ENCODE data around the gene GAP43.
A peak's percentile ranks its signal among the peaks of the same experiment; 100 is the strongest.

GAP43 gene

GRCh38 chr3:115623044-115623868, at the start of gene GAP43:
Gene GAP43, plus strand, starts transcription at chr3:115623510. Its CDS starts 180 bp downstream, at chr3:115623690.
- peaks cover 27% of the 10 kb centered on the region for H3K4me1 ChIP-seq (ENCODE audit: insufficient read depth, low read length)
- peaks cover 26% of the 10 kb centered on the region for H3K27me3 ChIP-seq (ENCODE audit: insufficient read depth, low read length)
- H3K4me3 ChIP-seq (ENCODE audit: low read length): peak within 1 kb of the TSS; percentile 87
- H3K27ac ChIP-seq (ENCODE audit: low read length): no peak within 1 kb of the TSS
- H3K9me3 ChIP-seq (ENCODE audit: insufficient read depth, low read depth, low read length): no peaks in the 10 kb centered on the region
- peak within 1 kb of the TSS; percentile 68; the same call in 1 of the 2 replicates for H3K9ac ChIP-seq (ENCODE audit: low read depth, low read length)
- H3K36me3 ChIP-seq (ENCODE audit: insufficient read depth, low read depth, low read length): no peaks in the 10 kb centered on the region

- H3K4me3 ChIP-seq (ENCODE audit: low read length): no peak overlapping the region
- H3K9me3 ChIP-seq (ENCODE audit: insufficient read depth, low read depth, low read length): no peaks in the 10 kb centered on the region
- H3K27me3 ChIP-seq (ENCODE audit: insufficient read depth, low read length): no peaks in the 10 kb centered on the region
- no peaks in the 10 kb centered on the region for H3K4me1 ChIP-seq (ENCODE audit: insufficient read depth, low read length)
- no peaks in the 10 kb centered on the region for H3K36me3 ChIP-seq (ENCODE audit: insufficient read depth, low read depth, low read length)
- no peak overlapping the region for H3K27ac ChIP-seq (ENCODE audit: low read length)
- H3K9ac ChIP-seq (ENCODE audit: low read depth, low read length): no peak overlapping the region
These were observed 46.9 kb upstream of the GAP43 start for GRCh38 chr3:115576325-115576875.

- Histone ChIP-seq H3K4me1 (ENCODE audit: insufficient read depth, low read length) (no peaks in the 10 kb centered on the region), H3K27ac (ENCODE audit: low read length) (no peak overlapping the region), H3K9ac (ENCODE audit: low read depth, low read length) (no peak overlapping the region), H3K27me3 (ENCODE audit: insufficient read depth, low read length) (no peaks in the 10 kb centered on the region), H3K36me3 (ENCODE audit: insufficient read depth, low read depth, low read length) (no peaks in the 10 kb centered on the region), H3K9me3 (ENCODE audit: insufficient read depth, low read depth, low read length) (no peaks in the 10 kb centered on the region), H3K4me3 (ENCODE audit: low read length) (no peak overlapping the region)
These were observed 46.3 kb upstream of the GAP43 start for GRCh38 chr3:115577000-115577399.

GRCh38 chr3:115578331-115578730, 45.0 kb upstream of the GAP43 start:
- Histone ChIP-seq H3K4me1 (ENCODE audit: insufficient read depth, low read length) (no peaks in the 10 kb centered on the region), H3K9me3 (ENCODE audit: insufficient read depth, low read depth, low read length) (no peaks in the 10 kb centered on the region), H3K27me3 (ENCODE audit: insufficient read depth, low read length) (no peaks in the 10 kb centered on the region), H3K9ac (ENCODE audit: low read depth, low read length) (no peak overlapping the region), H3K4me3 (ENCODE audit: low read length) (no peak overlapping the region), H3K27ac (ENCODE audit: low read length) (no peak overlapping the region), H3K36me3 (ENCODE audit: insufficient read depth, low read depth, low read length) (no peaks in the 10 kb centered on the region)

- Histone ChIP-seq H3K27ac (ENCODE audit: low read length) (no peak overlapping the region), H3K4me3 (ENCODE audit: low read length) (no peak overlapping the region), H3K27me3 (ENCODE audit: insufficient read depth, low read length) (no peaks in the 10 kb centered on the region), H3K9ac (ENCODE audit: low read depth, low read length) (no peak overlapping the region), H3K4me1 (ENCODE audit: insufficient read depth, low read length) (no peaks in the 10 kb centered on the region), H3K36me3 (ENCODE audit: insufficient read depth, low read depth, low read length) (no peaks in the 10 kb centered on the region), H3K9me3 (ENCODE audit: insufficient read depth, low read depth, low read length) (no peaks in the 10 kb centered on the region)
These were observed 42.7 kb upstream of the GAP43 start for GRCh38 chr3:115580566-115580965.

GRCh38 chr3:115581362-115582135, 41.8 kb upstream of the GAP43 start:
- no peak overlapping the region for H3K27ac ChIP-seq (ENCODE audit: low read length)
- no peak overlapping the region for H3K9ac ChIP-seq (ENCODE audit: low read depth, low read length)
- no peaks in the 10 kb centered on the region for H3K27me3 ChIP-seq (ENCODE audit: insufficient read depth, low read length)
- H3K4me1 ChIP-seq (ENCODE audit: insufficient read depth, low read length): no peaks in the 10 kb centered on the region
- no peak overlapping the region for H3K4me3 ChIP-seq (ENCODE audit: low read length)
- H3K36me3 ChIP-seq (ENCODE audit: insufficient read depth, low read depth, low read length): no peaks in the 10 kb centered on the region
- H3K9me3 ChIP-seq (ENCODE audit: insufficient read depth, low read depth, low read length): no peaks in the 10 kb centered on the region

- Histone ChIP-seq H3K9me3 (ENCODE audit: insufficient read depth, low read depth, low read length) (no peaks in the 10 kb centered on the region), H3K27me3 (ENCODE audit: insufficient read depth, low read length) (no peaks in the 10 kb centered on the region), H3K36me3 (ENCODE audit: insufficient read depth, low read depth, low read length) (no peaks in the 10 kb centered on the region), H3K27ac (ENCODE audit: low read length) (no peak overlapping the region), H3K4me3 (ENCODE audit: low read length) (no peak overlapping the region), H3K4me1 (ENCODE audit: insufficient read depth, low read length) (no peaks in the 10 kb centered on the region), H3K9ac (ENCODE audit: low read depth, low read length) (no peak overlapping the region)
These were observed 34.9 kb upstream of the GAP43 start for GRCh38 chr3:115588201-115589115.

GRCh38 chr3:115590873-115591272, 32.4 kb upstream of the GAP43 start:
- Histone ChIP-seq H3K27me3 (ENCODE audit: insufficient read depth, low read length) (no peaks in the 10 kb centered on the region), H3K9me3 (ENCODE audit: insufficient read depth, low read depth, low read length) (peaks cover 14% of the 10 kb centered on the region), H3K9ac (ENCODE audit: low read depth, low read length) (no peak overlapping the region), H3K36me3 (ENCODE audit: insufficient read depth, low read depth, low read length) (no peaks in the 10 kb centered on the region), H3K27ac (ENCODE audit: low read length) (no peak overlapping the region), H3K4me3 (ENCODE audit: low read length) (no peak overlapping the region), H3K4me1 (ENCODE audit: insufficient read depth, low read length) (no peaks in the 10 kb centered on the region)

- H3K9me3 ChIP-seq (ENCODE audit: insufficient read depth, low read depth, low read length): peaks cover 14% of the 10 kb centered on the region
- no peaks in the 10 kb centered on the region for H3K36me3 ChIP-seq (ENCODE audit: insufficient read depth, low read depth, low read length)
- H3K27me3 ChIP-seq (ENCODE audit: insufficient read depth, low read length): no peaks in the 10 kb centered on the region
- no peak overlapping the region for H3K27ac ChIP-seq (ENCODE audit: low read length)
- H3K4me1 ChIP-seq (ENCODE audit: insufficient read depth, low read length): no peaks in the 10 kb centered on the region
- no peak overlapping the region for H3K4me3 ChIP-seq (ENCODE audit: low read length)
- H3K9ac ChIP-seq (ENCODE audit: low read depth, low read length): no peak overlapping the region
These were observed 27.6 kb upstream of the GAP43 start for GRCh38 chr3:115595611-115596275.

- no peaks in the 10 kb centered on the region for H3K4me1 ChIP-seq (ENCODE audit: insufficient read depth, low read length)
- H3K4me3 ChIP-seq (ENCODE audit: low read length): no peak overlapping the region
- no peak overlapping the region for H3K9ac ChIP-seq (ENCODE audit: low read depth, low read length)
- no peak overlapping the region for H3K27ac ChIP-seq (ENCODE audit: low read length)
- peaks cover 14% of the 10 kb centered on the region for H3K9me3 ChIP-seq (ENCODE audit: insufficient read depth, low read depth, low read length)
- no peaks in the 10 kb centered on the region for H3K36me3 ChIP-seq (ENCODE audit: insufficient read depth, low read depth, low read length)
- H3K27me3 ChIP-seq (ENCODE audit: insufficient read depth, low read length): no peaks in the 10 kb centered on the region
These were observed 25.1 kb upstream of the GAP43 start for GRCh38 chr3:115598216-115598615.

GRCh38 chr3:115602194-115602593, 21.1 kb upstream of the GAP43 start:
- H3K27ac ChIP-seq (ENCODE audit: low read length): no peak overlapping the region
- no peak overlapping the region for H3K4me3 ChIP-seq (ENCODE audit: low read length)
- H3K9ac ChIP-seq (ENCODE audit: low read depth, low read length): no peak overlapping the region
- H3K9me3 ChIP-seq (ENCODE audit: insufficient read depth, low read depth, low read length): no peaks in the 10 kb centered on the region; the same call in 1 of the 2 replicates
- H3K4me1 ChIP-seq (ENCODE audit: insufficient read depth, low read length): no peaks in the 10 kb centered on the region
- no peaks in the 10 kb centered on the region for H3K27me3 ChIP-seq (ENCODE audit: insufficient read depth, low read length)
- no peaks in the 10 kb centered on the region for H3K36me3 ChIP-seq (ENCODE audit: insufficient read depth, low read depth, low read length)
